Gastroesophageal sphincter (tissue), 4 donors: ENCODE data around the gene EFNA4. TPM values are rescaled to one million over a fixed set of nuclear protein-coding genes. Genes with fewer than 3 reads are reported as not detected.

ENCODE experiments used
- ATAC-seq: fragments of 150-250 bp; one replicate; pipeline ENCODE4 v1.9.1; 2016; ENCODE audit warnings: mild to moderate bottlenecking, moderate library complexity
- H3K27ac ChIP-seq, 4 donors: fragments of 200-600 bp; sonication (generic) in 3 of 4; 1 replicate in 3 of 4; 2 replicates in 1 of 4; pipeline ENCODE4 v1.5.1; 2016 to 2019
- H3K27me3 ChIP-seq: fragments of 200-600 bp; sonication (generic); one replicate; pipeline ENCODE4 v1.5.1; 2019
- H3K36me3 ChIP-seq, 2 donors: fragments of 200-600 bp; sonication (generic); one replicate each; pipeline ENCODE4 v1.5.1; 2019; ENCODE audit warnings: control low read depth in 1 of 2
- H3K4me1 ChIP-seq, 3 donors: fragments of 200-600 bp; sonication (generic); 1 replicate in 2 of 3; 2 replicates in 1 of 3; pipeline ENCODE4 v1.5.1; 2016 to 2019; ENCODE audit warnings: control low read depth in 2 of 3
- H3K4me3 ChIP-seq, 2 donors: fragments of 200-600 bp; sonication (generic); one replicate each; pipeline ENCODE4 v1.5.1; 2019; ENCODE audit warnings: mild to moderate bottlenecking in 1 of 2, moderate library complexity in 1 of 2
- H3K9me3 ChIP-seq, 3 donors: fragments of 200-600 bp; sonication (generic); one replicate each; pipeline ENCODE4 v1.5.1; 2017 to 2019; ENCODE audit warnings: control low read depth in 2 of 3
- CTCF ChIP-seq, 4 experiments: fragments of 200-600 bp in 2 of 4; fragments of 450-650 bp in 2 of 4; sonication (generic) in 1 of 4; IDR thresholded peaks; one replicate each; pipeline ENCODE4 v1.5.1; 2017 to 2019; ENCODE audit warnings: antibody characterized with exemption in 4 of 4, mild to moderate bottlenecking in 2 of 4, moderate library complexity in 2 of 4
- EP300 ChIP-seq: sonication (generic); formaldehyde crosslinking; IDR thresholded peaks from one replicate; pipeline ENCODE4 v1.6.1; 2017; ENCODE audit warnings: antibody characterized with exemption, mild to moderate bottlenecking
- POLR2A ChIP-seq, 2 donors: fragments of 450-650 bp; IDR thresholded peaks; one replicate each; pipeline ENCODE4 v1.6.1; 2017; ENCODE audit warnings: antibody characterized with exemption in 2 of 2, mild to moderate bottlenecking in 2 of 2, moderate library complexity in 1 of 2
- POLR2AphosphoS5 ChIP-seq: sonication (generic); formaldehyde crosslinking; IDR thresholded peaks from one replicate; pipeline ENCODE4 v1.6.1; 2017; ENCODE audit warnings: antibody characterized with exemption
- WGBS, 2 donors: methylation state at CpG; one replicate each; pipeline ENCODE4 v1.1.5; 2018; ENCODE audit warnings: low coverage in 1 of 2; 5-methylcytosine and 5-hydroxymethylcytosine counted together
- total RNA-seq, 4 donors: library from RNA; depleted of rRNA; stranded (reverse); fragments of >200 nt; gene quantifications; one replicate each; pipeline ENCODE4 v1.1.0, GENCODE V29; 2016

The EFNA4 gene
- total RNA-seq, 4 donors from 2014 or later = 0.81 to 5.8 (median 2.3) TPM

GRCh38 chr1:155026588-155026987 is 37.0 kb upstream of the EFNA4 start:
- no peak overlapping the region for H3K27ac ChIP-seq
- no peak for ATAC-seq
- WGBS, 2 donors = 100% methylated on average over 1 of the region's 6 CpGs; no CpG with 5 or more reads in 1 of the 2 donors

GRCh38 chr1:155029513-155030242 is 33.9 kb upstream of the EFNA4 start:
- WGBS, 2 donors = 71 to 80% methylated on average over 3 to 6 of the region's 16 CpGs
- Histone ChIP-seq H3K9me3 (no peaks in the 10 kb centered on the region), H3K36me3 (no peaks in the 10 kb centered on the region), H3K27ac (no peak overlapping the region), H3K4me1 (no peaks in the 10 kb centered on the region), H3K4me3 (no peak overlapping the region), H3K27me3 (no peaks in the 10 kb centered on the region)
- peak; percentile 20 for ATAC-seq
- TF ChIP-seq POLR2A (IDR thresholded peaks at IDR 0.05) (no peak), EP300 (no peak)

More at GRCh38 chr1:155026588-155026987, 37.0 kb upstream of the EFNA4 start:
- Histone ChIP-seq H3K27me3 (no peaks in the 10 kb centered on the region), H3K4me3 (no peak overlapping the region), H3K9me3 (no peaks in the 10 kb centered on the region), H3K36me3 (no peaks in the 10 kb centered on the region), H3K4me1 (no peaks in the 10 kb centered on the region)
- TF ChIP-seq EP300 = no peak
- TF ChIP-seq POLR2A (IDR thresholded peaks at IDR 0.05) = no peak
- TF ChIP-seq CTCF (IDR thresholded peaks at IDR 0.05) = no peak
- TF ChIP-seq POLR2AphosphoS5 = no peak

GRCh38 chr1:155030243-155030795 is 33.2 kb upstream of the EFNA4 start:
- Histone ChIP-seq H3K9me3 (no peaks in the 10 kb centered on the region), H3K27me3 (no peaks in the 10 kb centered on the region), H3K4me1 (no peaks in the 10 kb centered on the region), H3K27ac (no peak overlapping the region), H3K4me3 (no peak overlapping the region), H3K36me3 (no peaks in the 10 kb centered on the region)
- TF ChIP-seq EP300 = no peak
- TF ChIP-seq POLR2A (IDR thresholded peaks at IDR 0.05) = no peak
- TF ChIP-seq CTCF (IDR thresholded peaks at IDR 0.05) = no peak
- no peak for TF ChIP-seq POLR2AphosphoS5
- WGBS, 2 donors = no CpG with 5 or more reads among the region's 15 CpGs
- ATAC-seq = peak; percentile 26

GRCh38 chr1:155030899-155031298 is 32.6 kb upstream of the EFNA4 start:
- TF ChIP-seq POLR2AphosphoS5 (no peak), EP300 (no peak), POLR2A (IDR thresholded peaks at IDR 0.05) (no peak), CTCF (IDR thresholded peaks at IDR 0.05) (no peak)
- Histone ChIP-seq H3K4me1 (no peaks in the 10 kb centered on the region), H3K36me3 (no peaks in the 10 kb centered on the region), H3K4me3 (no peak overlapping the region), H3K9me3 (no peaks in the 10 kb centered on the region), H3K27ac (no peak overlapping the region), H3K27me3 (no peaks in the 10 kb centered on the region)
- no peak for ATAC-seq
- 68 to 83% methylated on average over 2 to 8 of the region's 11 CpGs for WGBS, 2 donors

GRCh38 chr1:155032886-155033285 is 30.7 kb upstream of the EFNA4 start:
- TF ChIP-seq POLR2AphosphoS5 (no peak), EP300 (no peak), CTCF (IDR thresholded peaks at IDR 0.05) (no peak), POLR2A (IDR thresholded peaks at IDR 0.05) (no peak)
- Histone ChIP-seq H3K27me3 (no peaks in the 10 kb centered on the region), H3K4me1 (no peaks in the 10 kb centered on the region), H3K36me3 (no peaks in the 10 kb centered on the region), H3K4me3 (no peak overlapping the region), H3K9me3 (no peaks in the 10 kb centered on the region), H3K27ac (no peak overlapping the region)
- 83 to 94% methylated on average over 3 to 4 of the region's 12 CpGs for WGBS, 2 donors
- ATAC-seq = no peak
